Heart right ventricle (tissue), 16 donors: Measurements from ENCODE around the gene MAN2A2. TPM values are rescaled to one million over a fixed set of nuclear protein-coding genes. Genes with fewer than 3 reads are reported as not detected.

Experiments used
- ATAC-seq, 8 donors: fragments of 200-7000 bp; cut with Tn5 transposase; one replicate each; pipeline ENCODE4 v1.9.1; 2020; ENCODE audit warnings: mild to moderate bottlenecking in 8 of 8, moderate library complexity in 8 of 8, moderate number of reproducible peaks in 1 of 8
- DNase-seq, 2 donors: peaks; one replicate each; pipeline ENCODE4 v3.0.0-alpha.2; 2020
- H3K27ac ChIP-seq, 10 donors: fragments of 200-600 bp; sonication (generic) in 2 of 10; one replicate each; pipeline versions ENCODE4 v1.5.0 to v1.8.0; 2020 to 2022; ENCODE audit warnings: mild to moderate bottlenecking in 3 of 10
- H3K27me3 ChIP-seq, 7 donors: fragments of 200-600 bp; one replicate each; pipeline ENCODE4 v1.8.0; 2021 to 2022; ENCODE audit warnings: mild to moderate bottlenecking in 2 of 7
- H3K36me3 ChIP-seq, 9 donors: fragments of 200-600 bp; sonication (generic) in 1 of 9; one replicate each; pipeline versions ENCODE4 v1.5.0 to v1.8.0; 2020 to 2022; ENCODE audit warnings: mild to moderate bottlenecking in 2 of 9
- H3K4me1 ChIP-seq, 9 donors: fragments of 200-600 bp; sonication (generic) in 1 of 9; one replicate each; pipeline versions ENCODE4 v1.5.0 to v1.8.0; 2020 to 2022; ENCODE audit warnings: mild to moderate bottlenecking in 4 of 9
- H3K4me3 ChIP-seq, 10 donors: fragments of 200-600 bp; sonication (generic) in 2 of 10; one replicate each; pipeline versions ENCODE4 v1.5.0 to v1.8.0; 2020 to 2022; ENCODE audit warnings: mild to moderate bottlenecking in 7 of 10, moderate library complexity in 2 of 10
- H3K9me3 ChIP-seq, 11 donors: fragments of 200-600 bp in 10 of 11; sonication (generic) in 2 of 11; one replicate each; pipeline versions ENCODE4 v1.5.0 to v1.8.0; 2013 to 2022; ENCODE audit warnings: mild to moderate bottlenecking in 2 of 11, control low read depth in 1 of 11, moderate library complexity in 1 of 11
- CTCF ChIP-seq, 9 donors: fragments of 200-600 bp; sonication (generic) in 2 of 9; IDR thresholded peaks; one replicate each; pipeline versions ENCODE4 v1.5.0 to v1.8.0; 2021 to 2022; ENCODE audit warnings: antibody characterized with exemption in 9 of 9, mild to moderate bottlenecking in 5 of 9, moderate library complexity in 1 of 9
- WGBS, 2 donors: extraction: QIAGEN DNeasy Blood & Tissue Kit; methylation state at CpG; one replicate each; pipeline ENCODE4 v1.1.7; 2013; ENCODE audit warnings: inconsistent platforms in 1 of 2; 5-methylcytosine and 5-hydroxymethylcytosine counted together
- intact Hi-C, 10 donors: fragments of 100-400 bp; cut with DNase I; formaldehyde crosslinking; loops; one replicate each; pipeline versions ENCODE4 v1.11.1 to v1.14.2; 2022
- polyA plus RNA-seq, 2 donors: library from polyadenylated mRNA; stranded (reverse); fragments of 200-250 nt; gene quantifications; one replicate each; pipeline ENCODE4 v1.2.3, GENCODE V29; 2013
- total RNA-seq, 10 donors: library from RNA; stranded (reverse); fragmentation: NEBNext Ultra II Directional in 3 of 10; extraction: Animal tissue kit (Norgen Biotek cat#: 25700) in 3 of 10; gene quantifications; one replicate each; pipeline versions ENCODE4 v1.2.1 to v1.2.4, GENCODE V29; 2021 to 2023
- donor health status: Arrhythmogenic right ventricular cardiomyopathy.
- donor health status: ischemic (EF 13 %, LVEDD 7.1; RV severe dilation, severe dysfunction).
- donor health status: healthy with polysubstance abuse.
- donor health status: DM: no; HTN: yes; CAD: no.
- donor health status: DM: no; HTN: no; CAD: no.
- donor health status: ischemic (EF 25% LVEDD 6.9; RV normal size, moderate dysfunction).
- donor health status: ischemic (EF 25% LVEDD 5.7; RV mildly dilated, moderate dysfunction).
- donor health status: healthy.
- donor health status: DM: yes; HTN: yes; CAD: no.
- donor health status: Ischemic cardiomyopathy.
- donor health status: ischemic (EF 35%, LVEDD 5.7; RV mildly dilated, moderate dysfunction).
- donor health status: nonischemic (EF 11% LVEDD 7.7; RV severe dilation, severe dysfunction).
- donor health status: DM: yes; HTN: yes; CAD: no.
- donor health status: PGD.
- donor health status: ischemic (EF 29% LVEDD 5.4; RV normal size, mild dysfunction).
- donor health status: nonischemic (EF 23%, LVEDD 6.1; RV moderate dilation, normal function).

The MAN2A2 gene
- total and polyA plus RNA-seq, 12 donors: 24.8 to 157 (median 95.6) TPM

DNA sequence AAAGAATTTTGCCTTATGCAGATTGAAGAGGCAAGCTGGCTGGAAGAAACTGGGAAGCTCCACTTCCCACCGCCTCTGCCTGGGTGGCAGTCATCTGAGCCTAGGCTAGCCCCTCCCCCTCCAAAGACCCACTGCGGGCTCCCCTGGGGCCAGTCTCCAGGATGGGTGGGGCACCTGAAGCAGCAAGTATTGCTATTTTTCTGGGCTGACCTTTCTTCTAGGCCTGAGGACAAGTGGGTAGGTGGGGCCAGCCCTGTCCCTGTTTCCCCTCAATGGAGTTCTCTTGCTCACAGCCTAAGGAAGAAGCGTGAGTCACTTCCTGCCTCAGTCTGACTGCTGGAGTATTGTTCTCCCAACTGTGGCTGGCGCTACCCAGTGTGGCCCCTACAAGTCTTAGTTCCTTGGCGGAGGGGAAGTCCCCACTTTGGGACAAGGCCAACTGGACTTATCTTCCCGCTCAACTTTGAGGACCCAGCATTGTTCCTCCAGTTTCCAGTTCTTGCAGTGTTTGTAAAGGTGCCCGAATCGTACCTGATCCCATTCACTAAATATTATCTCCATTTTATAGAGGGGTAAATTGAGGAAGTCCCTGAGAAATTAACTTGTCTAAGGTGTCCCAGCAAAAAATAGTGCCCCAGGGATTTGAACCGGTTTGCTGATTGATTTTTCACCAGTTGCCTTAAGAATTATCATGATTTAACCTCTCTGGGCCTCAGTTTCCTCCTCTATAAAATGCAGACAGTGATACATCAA is 33.3 kb upstream of the MAN2A2 start:
- Histone ChIP-seq H3K9me3 (no peaks in the 10 kb centered on the region), H3K4me3 (peak overlapping the region in 8 of 10 donors; percentile 65 to 92 (median 74)), H3K27me3 (no peaks in the 10 kb centered on the region), H3K4me1 (peaks cover 20 to 69% (median 52%) of the 10 kb centered on the region in 9 donors), H3K27ac (peak overlapping the region; percentile 90 to 100 (median 98)), H3K36me3 (peaks cover 0 to 4% (median 0%) of the 10 kb centered on the region in 9 donors)
- no peak for TF ChIP-seq CTCF (IDR thresholded peaks at IDR 0.05)
- intact Hi-C loops: loop anchor here in 6 of 10 donors (2.0 to 10.0 kb wide), 5 partner anchors 15 to 153 kb away; partner anchors contain the start of genes BLM (in 5 of the 6) and FES (in 1 of the 6)
- WGBS, 2 donors: 48 to 51% methylated on average over 9 of the region's 9 CpGs
- peak; percentile 81 to 89 for DNase-seq
- peak; percentile 82 to 93 (median 89) for ATAC-seq

DNA sequence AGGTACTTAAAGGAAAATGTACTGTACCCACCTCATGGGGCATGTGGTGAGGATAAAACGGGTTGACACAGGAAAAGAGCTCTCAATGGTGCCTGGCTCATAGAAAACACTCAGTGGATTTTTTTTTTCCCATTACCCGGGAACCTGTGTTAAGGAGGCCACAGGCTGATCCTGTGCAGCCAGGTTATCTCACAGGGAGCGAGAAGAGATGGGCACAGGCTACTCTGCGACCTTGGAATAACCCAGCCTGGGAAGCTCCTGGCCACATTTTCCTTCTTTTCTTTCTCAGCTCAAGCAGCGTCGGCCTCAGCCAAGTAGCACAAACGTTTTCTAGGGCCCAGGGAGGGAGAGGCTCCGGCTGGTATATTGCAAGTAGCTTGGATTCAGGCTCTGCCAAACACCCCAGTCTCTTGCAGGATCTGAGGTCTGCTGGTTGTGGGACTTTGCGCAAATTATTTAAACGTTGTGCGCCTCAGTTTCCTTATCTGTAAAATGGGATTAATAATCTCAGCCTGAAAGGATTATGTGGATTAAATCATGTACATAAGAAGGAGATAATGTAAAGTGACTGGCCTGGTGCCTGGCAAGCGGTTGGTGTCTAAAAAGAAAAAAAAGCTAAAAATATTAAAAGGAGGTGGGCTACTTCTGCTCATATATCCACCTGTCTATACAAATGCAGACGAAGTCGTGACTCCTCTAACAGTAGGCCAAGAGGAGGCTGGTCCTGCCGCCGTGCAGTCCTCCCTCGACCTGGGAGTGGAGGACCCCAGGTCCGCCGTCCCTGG is 32.6 kb upstream of the MAN2A2 start:
- intact Hi-C loops: loop anchor here in 5 of 10 donors (2.0 to 5.0 kb wide), 3 partner anchors 14 to 154 kb away; partner anchors contain the start of genes BLM (in 4 of the 5) and FES (in 1 of the 5)
- DNase-seq (no peak), ATAC-seq (peak in 4 of 8 donors; percentile 3 to 6 (median 5))
- Histone ChIP-seq H3K9me3 (no peaks in the 10 kb centered on the region), H3K36me3 (peaks cover 0 to 8% (median 0%) of the 10 kb centered on the region in 9 donors), H3K27ac (peak overlapping the region; percentile 90 to 100 (median 98)), H3K4me1 (peaks cover 20 to 69% (median 52%) of the 10 kb centered on the region in 9 donors), H3K27me3 (no peaks in the 10 kb centered on the region), H3K4me3 (peak overlapping the region; percentile 32 to 95 (median 74))
- TF ChIP-seq CTCF (IDR thresholded peaks at IDR 0.05): no peak
- 31 to 34% methylated on average over 19 of the region's 19 CpGs for WGBS, 2 donors

DNA sequence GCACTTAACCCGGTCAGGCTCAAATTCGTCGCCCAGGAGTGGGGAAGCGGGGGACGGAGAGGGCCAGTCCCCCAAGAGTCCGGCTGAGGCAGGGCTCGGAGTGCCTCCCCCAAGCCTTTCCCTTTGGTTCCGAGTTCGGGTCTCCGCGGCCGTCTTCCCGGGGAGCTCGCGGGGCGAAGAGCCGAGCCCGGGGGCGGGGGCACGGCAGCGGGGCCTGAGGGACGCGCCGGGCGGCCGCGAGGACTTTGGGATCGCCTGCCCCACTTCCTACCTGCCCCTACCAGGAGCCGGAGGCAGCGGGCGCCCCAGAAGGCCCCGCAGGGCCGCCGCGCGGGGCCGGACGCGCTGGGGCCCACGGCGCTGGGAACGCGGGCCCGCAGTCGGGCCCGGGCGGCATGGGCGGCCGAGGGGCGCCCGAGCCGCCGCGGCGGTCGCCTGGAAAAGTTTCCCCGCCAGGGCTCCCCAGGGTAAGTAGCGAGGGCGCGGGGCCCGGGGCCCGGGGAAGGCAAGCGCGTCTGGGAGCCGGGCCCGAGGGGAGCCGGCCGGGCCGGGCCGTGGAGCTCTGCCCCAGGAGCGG is 31.9 kb upstream of the MAN2A2 start:
- H3K4me3 ChIP-seq: peak overlapping the region; percentile 65 to 95 (median 80)
- peak in 1 of 2 donors; percentile 53 for DNase-seq
- no peaks in the 10 kb centered on the region for H3K9me3 ChIP-seq
- 1% methylated on average over 41 to 64 of the region's 71 CpGs for WGBS, 2 donors
- no peak for TF ChIP-seq CTCF (IDR thresholded peaks at IDR 0.05)
- H3K27me3 ChIP-seq: no peaks in the 10 kb centered on the region
- peaks cover 20 to 67% (median 52%) of the 10 kb centered on the region in 9 donors for H3K4me1 ChIP-seq
- H3K36me3 ChIP-seq: peaks cover 0 to 15% (median 7%) of the 10 kb centered on the region in 9 donors
- intact Hi-C loops: loop anchor here in 5 of 10 donors (2.0 to 5.0 kb wide), 3 partner anchors 14 to 154 kb away; partner anchors contain the start of genes BLM (in 4 of the 5) and FES (in 1 of the 5)
- peak overlapping the region; percentile 90 to 100 (median 98) for H3K27ac ChIP-seq
- ATAC-seq: peak in 4 of 8 donors; percentile 1 to 12 (median 10)
